HCT116 (cell line): Measurements from ENCODE around the gene TMEM222. TPM values are rescaled to one million over a fixed set of nuclear protein-coding genes. Genes with fewer than 3 reads are reported as not detected.
A peak's percentile ranks its signal among the peaks of the same experiment; 100 is the strongest.

Experiments used
- ATAC-seq: fragments of 200-7000 bp; cut with Tn5 transposase; 2 replicates; pipeline ENCODE4 v1.9.1; 2020; ENCODE audit warnings: mild to moderate bottlenecking, moderate library complexity
- BruUV-seq: library from RNA; stranded (reverse); fragments of 400-500 nt; replicated peaks from 2 replicates; lab custom pipeline; 2021; lab: Mats Ljungman, UMichigan
- CTCF ChIA-PET: fragments of 300-600 bp; sonication (Branson Sonifier 250); formaldehyde crosslinking; loops from one replicate; lab custom pipeline; 2021; ENCODE audit warnings: antibody characterized with exemption; lab: Charles Lee
- POLR2A ChIA-PET: fragments of 300-600, 350-600 bp; sonication (Branson Sonifier 250); formaldehyde crosslinking; loops from one replicate; lab custom pipeline; 2021; ENCODE audit warnings: antibody characterized with exemption; lab: Charles Lee
- RAD21 ChIA-PET, 2 experiments: fragments of 300-600 bp; sonication (Branson Sonifier 250); formaldehyde crosslinking; loops; one replicate each; lab custom pipeline; 2023; ENCODE audit warnings: low total read pairs in 2 of 2; ENCODE audit not compliant: uncharacterized antibody in 2 of 2, unreplicated experiment in 2 of 2, low non-redundant PET in 1 of 2; lab: Charles Lee
- DNase-seq: peaks from one replicate; pipeline ENCODE4 v3.0.0-alpha.2; 2010; ENCODE audit warnings: low read depth, low spot score
- H2AFZ ChIP-seq: fragments of 200-600 bp; shearing (Covaris generic), sonication (generic); 2 replicates; pipeline ENCODE4 v1.6.1; 2017; ENCODE audit warnings: low read depth, mixed run types, mixed read lengths, antibody characterized with exemption, low read length; ENCODE audit not compliant: poor library complexity, severe bottlenecking
- H3K27ac ChIP-seq: 2 replicates; pipeline ENCODE4 v1.5.1; 2012; ENCODE audit warnings: low read depth, low read length
- H3K27me3 ChIP-seq: fragments of 200-600 bp; sonication (generic); 2 replicates; pipeline ENCODE4 v1.6.1; 2016; ENCODE audit warnings: mixed run types, low read length, mixed read lengths; ENCODE audit not compliant: insufficient read depth
- H3K36me3 ChIP-seq, 2 experiments: fragments of 200-500 bp in 1 of 2; fragments of 200-600 bp in 1 of 2; sonication (Bioruptor generic) in 1 of 2; sonication (generic) in 1 of 2; 2 replicates each; pipeline versions ENCODE4 v1.5.1 to v1.6.1; 2014 to 2016; ENCODE audit warnings: low read length in 2 of 2, inconsistent platforms in 1 of 2, mixed read lengths in 1 of 2, mixed run types in 1 of 2; ENCODE audit not compliant: insufficient read depth in 2 of 2, control insufficient read depth in 1 of 2
- H3K4me1 ChIP-seq, 2 experiments: fragments of 200-600 bp in 1 of 2; sonication (generic) in 1 of 2; 2 replicates each; pipeline versions ENCODE4 v1.5.1 to v1.6.1; 2012 to 2017; ENCODE audit warnings: low read length in 2 of 2, inconsistent platforms in 1 of 2, mild to moderate bottlenecking in 1 of 2, mixed read lengths in 1 of 2, mixed run types in 1 of 2, moderate library complexity in 1 of 2; ENCODE audit not compliant: insufficient read depth in 2 of 2, control insufficient read depth in 1 of 2
- H3K4me2 ChIP-seq: fragments of 200-600 bp; sonication (generic); 2 replicates; pipeline ENCODE4 v1.6.1; 2017; ENCODE audit warnings: mixed run types, low read length, mixed read lengths
- H3K4me3 ChIP-seq, 2 experiments: fragments of 200-600 bp in 1 of 2; sonication (generic) in 1 of 2; replicated peaks in 1 of 2; 2 replicates each; pipeline ENCODE4 v1.5.1; 2011 to 2016; ENCODE audit warnings: low read length in 2 of 2, control low read depth in 1 of 2, low read depth in 1 of 2, mild to moderate bottlenecking in 1 of 2, mixed read lengths in 1 of 2, mixed run types in 1 of 2
- H3K79me2 ChIP-seq: fragments of 200-600 bp; sonication (generic); 2 replicates; pipeline ENCODE4 v1.6.1; 2017; ENCODE audit warnings: mild to moderate bottlenecking, mixed run types, low read length, moderate library complexity, mixed read lengths; ENCODE audit not compliant: insufficient read depth
- H3K9ac ChIP-seq: fragments of 200-600 bp; sonication (generic); 2 replicates; pipeline ENCODE4 v1.6.1; 2016; ENCODE audit warnings: low read length, mixed read lengths
- H3K9me2 ChIP-seq: fragments of 200-600 bp; sonication (generic), shearing (Covaris generic); 2 replicates; pipeline ENCODE4 v1.6.1; 2017; ENCODE audit warnings: mixed run types, mild to moderate bottlenecking, moderate library complexity; ENCODE audit not compliant: insufficient read depth
- H3K9me3 ChIP-seq, 2 experiments: fragments of 200-500 bp in 1 of 2; fragments of 200-600 bp in 1 of 2; sonication (Bioruptor generic) in 1 of 2; sonication (generic) in 1 of 2; 2 replicates each; pipeline ENCODE4 v1.6.1; 2014 to 2017; ENCODE audit warnings: low read length in 2 of 2, mixed read lengths in 2 of 2, inconsistent platforms in 1 of 2, low read depth in 1 of 2, mild to moderate bottlenecking in 1 of 2, mixed run types in 1 of 2, moderate library complexity in 1 of 2; ENCODE audit not compliant: control insufficient read depth in 1 of 2, insufficient read depth in 1 of 2
- H4K20me1 ChIP-seq: fragments of 200-600 bp; sonication (generic), shearing (Covaris generic); 2 replicates; pipeline ENCODE4 v1.6.1; 2017; ENCODE audit warnings: mixed run types, mild to moderate bottlenecking, moderate library complexity; ENCODE audit not compliant: insufficient read depth
- CBX3 ChIP-seq: IDR thresholded peaks from 2 replicates; pipeline ENCODE4 v1.6.1; 2012; ENCODE audit warnings: low read depth
- EGR1 ChIP-seq: IDR thresholded peaks from 2 replicates; pipeline ENCODE4 v1.6.1; 2012; ENCODE audit warnings: low read depth
- EZH2 ChIP-seq: fragments of 200-600 bp; sonication (generic); IDR thresholded peaks from 2 replicates; pipeline ENCODE4 v1.6.1; 2017; ENCODE audit warnings: antibody characterized with exemption, mixed run types
- FOSL1 ChIP-seq: IDR thresholded peaks from 2 replicates; pipeline ENCODE4 v1.6.1; 2012; ENCODE audit warnings: low read depth
- JUND ChIP-seq: IDR thresholded peaks from 2 replicates; pipeline ENCODE4 v1.6.1; 2012
- POLR2A ChIP-seq: IDR thresholded peaks from 2 replicates; pipeline ENCODE4 v1.7.0; 2011; ENCODE audit warnings: borderline replicate concordance; ENCODE audit not compliant: insufficient read depth, insufficient read length; ENCODE audit errors: extremely low read depth
- POLR2AphosphoS5 ChIP-seq: IDR thresholded peaks from 2 replicates; pipeline ENCODE4 v1.6.1; 2011; ENCODE audit warnings: mild to moderate bottlenecking, low read depth, low read length, moderate library complexity
- RAD21 ChIP-seq: IDR thresholded peaks from 2 replicates; pipeline ENCODE4 v1.6.1; 2012; ENCODE audit warnings: low read depth, mild to moderate bottlenecking
- SP1 ChIP-seq: IDR thresholded peaks from 2 replicates; pipeline ENCODE4 v1.6.1; 2012; ENCODE audit warnings: low read depth
- SRF ChIP-seq: IDR thresholded peaks from 2 replicates; pipeline ENCODE4 v1.6.1; 2012; ENCODE audit warnings: low read depth
- YY1 ChIP-seq: IDR thresholded peaks from 2 replicates; pipeline ENCODE4 v1.6.1; 2011; ENCODE audit warnings: low read length, low read depth, moderate library complexity, mild to moderate bottlenecking; ENCODE audit not compliant: insufficient replicate concordance; ENCODE audit errors: extremely low read depth
- ZFX ChIP-seq: fragments of 450-650 bp; IDR thresholded peaks from 2 replicates; pipeline ENCODE4 v1.6.1; 2017
- intact Hi-C: fragments of 100-400 bp; cut with micrococcal nuclease; formaldehyde crosslinking; loops from 2 replicates; pipeline ENCODE4 v1.10.0; 2022
- total RNA-seq: library from RNA; stranded (reverse); gene quantifications from one replicate; pipeline ENCODE4 v1.2.1, GENCODE V29; 2021; ENCODE audit not compliant: unreplicated experiment
- TF ChIP-seq, protein P1 (sequence below), 3 experiments: fragments of 200-600 bp in 1 of 3; sonication (generic) in 1 of 3; IDR thresholded peaks in 2 of 3; conservative IDR thresholded peaks in 1 of 3; 2 replicates each; pipeline ENCODE4 v1.5.1; 2012 to 2017; ENCODE audit warnings: low read depth in 2 of 3, low read length in 2 of 3, antibody characterized with exemption in 1 of 3, borderline replicate concordance in 1 of 3, control low read depth in 1 of 3, mild to moderate bottlenecking in 1 of 3, mixed read lengths in 1 of 3, mixed run types in 1 of 3, moderate library complexity in 1 of 3; ENCODE audit not compliant: insufficient read depth in 1 of 3
- TF ChIP-seq, protein P2 (sequence below): IDR thresholded peaks from 2 replicates; pipeline ENCODE4 v1.6.1; 2012
- TF ChIP-seq, protein P3 (sequence below): IDR thresholded peaks from 2 replicates; pipeline ENCODE4 v1.6.1; 2012

The TMEM222 gene
- total RNA-seq, 1 experiment from 2014 or later = 32.8 TPM

DNA sequence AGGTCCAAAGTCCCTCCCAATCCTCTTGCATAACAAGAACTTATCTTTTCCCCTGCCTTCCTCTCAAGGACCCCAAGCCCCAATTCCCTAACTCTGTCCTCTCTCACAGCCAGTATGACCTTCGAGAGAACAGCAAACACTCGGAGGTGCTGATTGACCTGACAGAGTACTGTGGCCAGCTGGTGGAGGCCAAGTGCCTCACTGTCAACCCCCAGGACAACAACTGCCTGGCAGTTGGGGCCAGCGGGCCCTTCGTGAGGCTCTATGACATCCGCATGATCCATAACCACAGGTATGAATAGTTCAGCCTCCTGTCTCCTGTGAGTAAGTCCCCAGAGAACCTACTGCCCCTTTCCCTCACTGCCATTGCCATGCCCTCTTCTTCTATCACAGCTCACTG, 29.9 kb upstream of the TMEM222 start:
- Histone ChIP-seq H3K4me1 (peaks cover 0 to 9% of the 10 kb centered on the region in 2 experiments; a peak in 1 of 4 replicates), H2AFZ (no peak overlapping the region), H3K9ac (no peak overlapping the region), H3K27ac (no peak overlapping the region), H3K9me2 (no peaks in the 10 kb centered on the region), H4K20me1 (no peaks in the 10 kb centered on the region), H3K36me3 (no peaks in the 10 kb centered on the region; a peak in 1 of 4 replicates), H3K27me3 (no peaks in the 10 kb centered on the region), H3K4me2 (peak overlapping the region; percentile 24; the same call in 1 of the 2 replicates), H3K9me3 (no peaks in the 10 kb centered on the region), H3K4me3 (no peak overlapping the region), H3K79me2 (no peaks in the 10 kb centered on the region)
- ChIA-PET RAD21 (interaction anchor here in 1 of 2 experiments (0.8 kb wide), 1 partner anchor 9 kb away, joined by 3 read pairs; no protein-coding TSS in a partner anchor), CTCF (interaction anchor here (1.5 kb wide), 1 partner anchor 9 kb away, joined by 5 read pairs; no protein-coding TSS in a partner anchor), POLR2A (no interaction called here)
- intact Hi-C loops = no loop called here
- TF ChIP-seq POLR2A (no peak), CBX3 (no peak), FOSL1 (no peak), SRF (no peak), JUND (no peak), ZFX (no peak), SP1 (no peak), EZH2 (no peak), EGR1 (no peak), POLR2AphosphoS5 (no peak), YY1 (no peak), RAD21 (no peak)
- TF ChIP-seq, protein P1, sequence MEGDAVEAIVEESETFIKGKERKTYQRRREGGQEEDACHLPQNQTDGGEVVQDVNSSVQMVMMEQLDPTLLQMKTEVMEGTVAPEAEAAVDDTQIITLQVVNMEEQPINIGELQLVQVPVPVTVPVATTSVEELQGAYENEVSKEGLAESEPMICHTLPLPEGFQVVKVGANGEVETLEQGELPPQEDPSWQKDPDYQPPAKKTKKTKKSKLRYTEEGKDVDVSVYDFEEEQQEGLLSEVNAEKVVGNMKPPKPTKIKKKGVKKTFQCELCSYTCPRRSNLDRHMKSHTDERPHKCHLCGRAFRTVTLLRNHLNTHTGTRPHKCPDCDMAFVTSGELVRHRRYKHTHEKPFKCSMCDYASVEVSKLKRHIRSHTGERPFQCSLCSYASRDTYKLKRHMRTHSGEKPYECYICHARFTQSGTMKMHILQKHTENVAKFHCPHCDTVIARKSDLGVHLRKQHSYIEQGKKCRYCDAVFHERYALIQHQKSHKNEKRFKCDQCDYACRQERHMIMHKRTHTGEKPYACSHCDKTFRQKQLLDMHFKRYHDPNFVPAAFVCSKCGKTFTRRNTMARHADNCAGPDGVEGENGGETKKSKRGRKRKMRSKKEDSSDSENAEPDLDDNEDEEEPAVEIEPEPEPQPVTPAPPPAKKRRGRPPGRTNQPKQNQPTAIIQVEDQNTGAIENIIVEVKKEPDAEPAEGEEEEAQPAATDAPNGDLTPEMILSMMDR (IDR thresholded peaks at IDR 0.05 in 2 of 3, conservative IDR thresholded peaks at IDR 0.05 in 1 of 3; ENCODE audit: borderline replicate concordance in 1 of 3, insufficient read depth in 1 of 3, low read depth in 2 of 3, low read length in 2 of 3) = no peak
- TF ChIP-seq, protein P2, sequence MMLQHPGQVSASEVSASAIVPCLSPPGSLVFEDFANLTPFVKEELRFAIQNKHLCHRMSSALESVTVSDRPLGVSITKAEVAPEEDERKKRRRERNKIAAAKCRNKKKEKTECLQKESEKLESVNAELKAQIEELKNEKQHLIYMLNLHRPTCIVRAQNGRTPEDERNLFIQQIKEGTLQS = no peak
- TF ChIP-seq, protein P3, sequence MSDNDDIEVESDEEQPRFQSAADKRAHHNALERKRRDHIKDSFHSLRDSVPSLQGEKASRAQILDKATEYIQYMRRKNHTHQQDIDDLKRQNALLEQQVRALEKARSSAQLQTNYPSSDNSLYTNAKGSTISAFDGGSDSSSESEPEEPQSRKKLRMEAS = no peak
- BruUV-seq = no TSS peak
- DNase-seq (peak; percentile 6), ATAC-seq (peak; percentile 51; the same call in 1 of the 2 replicates)
